ENCODE measurements around the gene STXBP1.
A peak's percentile ranks its signal among the peaks of the same experiment; 100 is the strongest.

Gene STXBP1

GRCh38 chr9:127611899-127612790 is at the start of gene STXBP1:
Gene STXBP1 (plus strand): TSS chr9:127612277. CDS start chr9:127612404, 127 bp downstream.
- Histone ChIP-seq H3K27ac (no peak within 1 kb of the TSS), H3K4me3 (peak within 1 kb of the TSS; percentile 87), H3K9ac (ENCODE audit: insufficient read length) (peak within 1 kb of the TSS; percentile 63), H3K36me3 (ENCODE audit: insufficient read depth, low read length) (no peaks in the 10 kb centered on the region), H3K9me3 (ENCODE audit: low read depth, low read length) (no peaks in the 10 kb centered on the region; the same call in 1 of the 2 replicates)
- DNase-seq (ENCODE audit: low read depth, low spot score): no peak
- TF ChIP-seq EZH2 (IDR thresholded peaks at IDR 0.05) (no peak), FOXP2 (optimal IDR thresholded peaks at IDR 0.05; ENCODE audit: control extremely low read depth, extremely low read length, insufficient read depth) (no peak), POLR2AphosphoS5 (IDR thresholded peaks at IDR 0.05; ENCODE audit: borderline replicate concordance, low read depth, low read length) (no peak; the same call in 1 of the 2 replicates)

GRCh38 chr9:127562279-127562796 is 49.7 kb upstream of the STXBP1 start:
- H3K27ac ChIP-seq: peak overlapping the region; percentile 17; the same call in 1 of the 2 replicates
- TF ChIP-seq EZH2 (IDR thresholded peaks at IDR 0.05): no peak
- TF ChIP-seq POLR2AphosphoS5 (IDR thresholded peaks at IDR 0.05; ENCODE audit: borderline replicate concordance, low read depth, low read length): no peak
- no peak for TF ChIP-seq FOXP2 (optimal IDR thresholded peaks at IDR 0.05; ENCODE audit: control extremely low read depth, extremely low read length, insufficient read depth)
- no peaks in the 10 kb centered on the region for H3K9me3 ChIP-seq (ENCODE audit: low read depth, low read length)
- DNase-seq (ENCODE audit: low read depth, low spot score): no peak
- H3K36me3 ChIP-seq (ENCODE audit: insufficient read depth, low read length): no peaks in the 10 kb centered on the region; the same call in 1 of the 2 replicates
- H3K9ac ChIP-seq (ENCODE audit: insufficient read length): no peak overlapping the region
- H3K4me3 ChIP-seq: no peak overlapping the region

- H3K4me3 ChIP-seq: no peak overlapping the region
- no peak overlapping the region for H3K9ac ChIP-seq (ENCODE audit: insufficient read length)
- no peak for TF ChIP-seq FOXP2 (optimal IDR thresholded peaks at IDR 0.05; ENCODE audit: control extremely low read depth, extremely low read length, insufficient read depth)
- TF ChIP-seq EZH2 (IDR thresholded peaks at IDR 0.05): no peak
- TF ChIP-seq POLR2AphosphoS5 (IDR thresholded peaks at IDR 0.05; ENCODE audit: borderline replicate concordance, low read depth, low read length): no peak
- DNase-seq (ENCODE audit: low read depth, low spot score): no peak
- peak overlapping the region; percentile 17; the same call in 1 of the 2 replicates for H3K27ac ChIP-seq
- H3K9me3 ChIP-seq (ENCODE audit: low read depth, low read length): no peaks in the 10 kb centered on the region
- H3K36me3 ChIP-seq (ENCODE audit: insufficient read depth, low read length): no peaks in the 10 kb centered on the region; the same call in 1 of the 2 replicates
Measured at GRCh38 chr9:127562841-127563401, 49.2 kb upstream of the STXBP1 start.

GRCh38 chr9:127563579-127563978 is 48.5 kb upstream of the STXBP1 start:
- H3K27ac ChIP-seq: no peak overlapping the region
- TF ChIP-seq EZH2 (IDR thresholded peaks at IDR 0.05) (no peak), POLR2AphosphoS5 (IDR thresholded peaks at IDR 0.05; ENCODE audit: borderline replicate concordance, low read depth, low read length) (no peak), FOXP2 (optimal IDR thresholded peaks at IDR 0.05; ENCODE audit: control extremely low read depth, extremely low read length, insufficient read depth) (no peak)
- H3K9ac ChIP-seq (ENCODE audit: insufficient read length): no peak overlapping the region
- no peak for DNase-seq (ENCODE audit: low read depth, low spot score)
- H3K9me3 ChIP-seq (ENCODE audit: low read depth, low read length): no peaks in the 10 kb centered on the region
- no peak overlapping the region for H3K4me3 ChIP-seq
- no peaks in the 10 kb centered on the region; the same call in 1 of the 2 replicates for H3K36me3 ChIP-seq (ENCODE audit: insufficient read depth, low read length)

GRCh38 chr9:127565231-127565630 is 46.8 kb upstream of the STXBP1 start:
- TF ChIP-seq POLR2AphosphoS5 (IDR thresholded peaks at IDR 0.05; ENCODE audit: borderline replicate concordance, low read depth, low read length) (no peak), FOXP2 (optimal IDR thresholded peaks at IDR 0.05; ENCODE audit: control extremely low read depth, extremely low read length, insufficient read depth) (no peak), EZH2 (IDR thresholded peaks at IDR 0.05) (no peak)
- Histone ChIP-seq H3K9ac (ENCODE audit: insufficient read length) (no peak overlapping the region), H3K4me3 (no peak overlapping the region), H3K36me3 (ENCODE audit: insufficient read depth, low read length) (no peaks in the 10 kb centered on the region), H3K9me3 (ENCODE audit: low read depth, low read length) (no peaks in the 10 kb centered on the region), H3K27ac (no peak overlapping the region)
- no peak for DNase-seq (ENCODE audit: low read depth, low spot score)

- H3K4me3 ChIP-seq: peak overlapping the region; percentile 92
- no peaks in the 10 kb centered on the region for H3K9me3 ChIP-seq (ENCODE audit: low read depth, low read length)
- DNase-seq (ENCODE audit: low read depth, low spot score): no peak
- TF ChIP-seq EZH2 (IDR thresholded peaks at IDR 0.05) (no peak), FOXP2 (optimal IDR thresholded peaks at IDR 0.05; ENCODE audit: control extremely low read depth, extremely low read length, insufficient read depth) (no peak), POLR2AphosphoS5 (IDR thresholded peaks at IDR 0.05; ENCODE audit: borderline replicate concordance, low read depth, low read length) (no peak)
- H3K9ac ChIP-seq (ENCODE audit: insufficient read length): no peak overlapping the region
- no peak overlapping the region for H3K27ac ChIP-seq
- H3K36me3 ChIP-seq (ENCODE audit: insufficient read depth, low read length): no peaks in the 10 kb centered on the region
Measured at GRCh38 chr9:127566351-127567001, 45.6 kb upstream of the STXBP1 start.

GRCh38 chr9:127567035-127567729 is 44.9 kb upstream of the STXBP1 start:
- Histone ChIP-seq H3K4me3 (peak overlapping the region; percentile 92), H3K9ac (ENCODE audit: insufficient read length) (peak overlapping the region; percentile 77), H3K27ac (no peak overlapping the region), H3K36me3 (ENCODE audit: insufficient read depth, low read length) (no peaks in the 10 kb centered on the region), H3K9me3 (ENCODE audit: low read depth, low read length) (no peaks in the 10 kb centered on the region)
- no peak for DNase-seq (ENCODE audit: low read depth, low spot score)
- TF ChIP-seq FOXP2 (optimal IDR thresholded peaks at IDR 0.05; ENCODE audit: control extremely low read depth, extremely low read length, insufficient read depth) (no peak), POLR2AphosphoS5 (IDR thresholded peaks at IDR 0.05; ENCODE audit: borderline replicate concordance, low read depth, low read length) (no peak), EZH2 (IDR thresholded peaks at IDR 0.05) (no peak)
